ENCODE data around the gene INPP5F. TPM values are rescaled to one million over a fixed set of nuclear protein-coding genes. Genes with fewer than 3 reads are reported as not detected.

The INPP5F gene
- total and polyA plus RNA-seq, 2 of the 13 experiments (the other 11 are each of a cell fraction or from before 2014, with no cell fraction given) = 12.5 to 15.7 TPM

DNA sequence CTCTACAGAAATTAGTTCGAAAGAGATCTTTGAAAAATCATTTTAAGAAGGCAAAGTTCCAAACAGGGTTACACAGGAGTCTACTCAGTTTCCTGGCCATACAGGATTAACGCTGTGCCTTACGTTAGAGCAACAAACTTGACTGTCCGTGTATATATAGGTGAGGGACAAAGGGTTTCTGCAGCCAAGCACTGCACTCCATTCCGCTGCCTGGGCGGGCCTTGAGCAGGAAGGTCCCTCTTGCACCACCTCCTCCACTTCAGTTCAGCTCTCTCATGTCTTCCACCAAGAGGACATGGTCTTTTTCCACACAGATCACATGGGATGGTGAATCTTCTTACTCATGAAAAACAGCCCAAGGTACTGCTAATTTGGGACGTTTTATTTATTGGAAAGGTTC is 103.6 kb downstream of the INPP5F start:
- TF ChIP-seq RBM22 (optimal IDR thresholded peaks at IDR 0.05; ENCODE audit: low read length) = peak; percentile 87
- no peak for TF ChIP-seq ZNF619 (CRISPR knock-in tag; IDR thresholded peaks at IDR 0.05)
- no peak for TF ChIP-seq SOX13 (IDR thresholded peaks at IDR 0.05)
- TF ChIP-seq SOX13 (CRISPR knock-in tag; conservative IDR thresholded peaks at IDR 0.05 in 1 of 2, IDR thresholded peaks at IDR 0.05 in 1 of 2) = no peak
- no peak for TF ChIP-seq ZNF460 (CRISPR knock-in tag; IDR thresholded peaks at IDR 0.05; ENCODE audit: borderline replicate concordance)
- Histone ChIP-seq H3K27ac (ENCODE audit: extremely low read length, insufficient read depth, low read length) (no peak overlapping the region), H3K9ac (ENCODE audit: insufficient read depth, low read depth, low read length) (no peak overlapping the region), H3K79me2 (ENCODE audit: insufficient read depth, low read length) (no peaks in the 10 kb centered on the region), H3K36me3 (replicated peaks in 1 of 2; ENCODE audit: control insufficient read depth in 1 of 2, insufficient read depth in 2 of 2, low read length in 2 of 2) (peaks cover 12 to 78% of the 10 kb centered on the region in 2 experiments), H3K4me3 (replicated peaks in 1 of 3; ENCODE audit: insufficient read depth in 1 of 3, low read depth in 2 of 3, low read length in 3 of 3) (no peak overlapping the region), H3K4me2 (ENCODE audit: low read depth, low read length) (no peak overlapping the region), H2AFZ (ENCODE audit: low read length) (no peak overlapping the region), H3K4me1 (ENCODE audit: insufficient read depth, low read length) (peaks cover 6% of the 10 kb centered on the region; the same call in 1 of the 2 replicates), H3K27me3 (ENCODE audit: control insufficient read depth in 1 of 2, insufficient read depth in 2 of 2, low read length in 2 of 2) (no peaks in the 10 kb centered on the region; a peak in 1 of 5 replicates), H4K20me1 (ENCODE audit: insufficient read depth, low read length) (no peaks in the 10 kb centered on the region), H3K9me3 (ENCODE audit: low read length) (no peaks in the 10 kb centered on the region)
- ChIA-PET POLR2A (no interaction called here), CTCF (ENCODE audit: low intra/inter-chr PET ratio, low total read pairs) (no interaction called here)
- 97% methylated on average over 7 of the region's 7 CpGs for WGBS (ENCODE audit: low lambda C conversion rate)
- in situ Hi-C loops (cut with HindIII; ENCODE audit: extremely low pct_ligation_motif_present, low pct_unique_long_range_greater_than_20kb) (no loop called here), intact Hi-C loops (cut with micrococcal nuclease; ENCODE audit: unreplicated experiment) (loop anchor here (5.0 kb wide), 1 partner anchor 77 kb away; no protein-coding TSS in a partner anchor)
- DNase-seq (ENCODE audit: low spot score) (no peak), FAIRE-seq (no peak), ATAC-seq (no peak)
- BruUV-seq (replicated peaks) = no TSS peak

DNA sequence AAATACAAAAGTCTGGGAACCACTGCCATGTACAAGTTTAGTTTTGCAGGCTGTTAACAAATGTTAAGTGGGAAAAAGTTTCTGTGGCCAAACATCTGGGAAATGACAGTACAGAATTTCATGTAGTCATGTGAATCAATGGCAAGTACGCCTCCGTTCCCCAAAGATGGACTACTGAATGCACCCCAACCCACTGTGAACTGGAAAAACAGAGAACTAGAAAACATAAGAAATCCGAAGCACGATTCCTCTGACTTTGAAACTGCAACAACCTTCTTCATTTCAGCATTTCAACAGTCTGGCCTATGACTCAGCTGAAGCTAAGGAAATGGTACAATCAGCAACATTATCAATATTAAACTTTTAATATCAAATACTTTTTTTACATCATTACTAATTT is 105.0 kb downstream of the INPP5F start:
- TF ChIP-seq HNRNPH1 (optimal IDR thresholded peaks at IDR 0.05; ENCODE audit: low read depth, low read length) = no peak
- no peak for TF ChIP-seq SMC3 (IDR thresholded peaks at IDR 0.05; ENCODE audit: low read length)
- TF ChIP-seq, protein P1, sequence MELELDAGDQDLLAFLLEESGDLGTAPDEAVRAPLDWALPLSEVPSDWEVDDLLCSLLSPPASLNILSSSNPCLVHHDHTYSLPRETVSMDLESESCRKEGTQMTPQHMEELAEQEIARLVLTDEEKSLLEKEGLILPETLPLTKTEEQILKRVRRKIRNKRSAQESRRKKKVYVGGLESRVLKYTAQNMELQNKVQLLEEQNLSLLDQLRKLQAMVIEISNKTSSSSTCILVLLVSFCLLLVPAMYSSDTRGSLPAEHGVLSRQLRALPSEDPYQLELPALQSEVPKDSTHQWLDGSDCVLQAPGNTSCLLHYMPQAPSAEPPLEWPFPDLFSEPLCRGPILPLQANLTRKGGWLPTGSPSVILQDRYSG (CRISPR knock-in tag; IDR thresholded peaks at IDR 0.05) = no peak
- TF ChIP-seq, protein P2, sequence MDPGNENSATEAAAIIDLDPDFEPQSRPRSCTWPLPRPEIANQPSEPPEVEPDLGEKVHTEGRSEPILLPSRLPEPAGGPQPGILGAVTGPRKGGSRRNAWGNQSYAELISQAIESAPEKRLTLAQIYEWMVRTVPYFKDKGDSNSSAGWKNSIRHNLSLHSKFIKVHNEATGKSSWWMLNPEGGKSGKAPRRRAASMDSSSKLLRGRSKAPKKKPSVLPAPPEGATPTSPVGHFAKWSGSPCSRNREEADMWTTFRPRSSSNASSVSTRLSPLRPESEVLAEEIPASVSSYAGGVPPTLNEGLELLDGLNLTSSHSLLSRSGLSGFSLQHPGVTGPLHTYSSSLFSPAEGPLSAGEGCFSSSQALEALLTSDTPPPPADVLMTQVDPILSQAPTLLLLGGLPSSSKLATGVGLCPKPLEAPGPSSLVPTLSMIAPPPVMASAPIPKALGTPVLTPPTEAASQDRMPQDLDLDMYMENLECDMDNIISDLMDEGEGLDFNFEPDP (CRISPR knock-in tag; conservative IDR thresholded peaks at IDR 0.05) = no peak
- no peak for TF ChIP-seq SRF (IDR thresholded peaks at IDR 0.05; ENCODE audit: low read depth, low read length)
- TF ChIP-seq, protein P3, sequence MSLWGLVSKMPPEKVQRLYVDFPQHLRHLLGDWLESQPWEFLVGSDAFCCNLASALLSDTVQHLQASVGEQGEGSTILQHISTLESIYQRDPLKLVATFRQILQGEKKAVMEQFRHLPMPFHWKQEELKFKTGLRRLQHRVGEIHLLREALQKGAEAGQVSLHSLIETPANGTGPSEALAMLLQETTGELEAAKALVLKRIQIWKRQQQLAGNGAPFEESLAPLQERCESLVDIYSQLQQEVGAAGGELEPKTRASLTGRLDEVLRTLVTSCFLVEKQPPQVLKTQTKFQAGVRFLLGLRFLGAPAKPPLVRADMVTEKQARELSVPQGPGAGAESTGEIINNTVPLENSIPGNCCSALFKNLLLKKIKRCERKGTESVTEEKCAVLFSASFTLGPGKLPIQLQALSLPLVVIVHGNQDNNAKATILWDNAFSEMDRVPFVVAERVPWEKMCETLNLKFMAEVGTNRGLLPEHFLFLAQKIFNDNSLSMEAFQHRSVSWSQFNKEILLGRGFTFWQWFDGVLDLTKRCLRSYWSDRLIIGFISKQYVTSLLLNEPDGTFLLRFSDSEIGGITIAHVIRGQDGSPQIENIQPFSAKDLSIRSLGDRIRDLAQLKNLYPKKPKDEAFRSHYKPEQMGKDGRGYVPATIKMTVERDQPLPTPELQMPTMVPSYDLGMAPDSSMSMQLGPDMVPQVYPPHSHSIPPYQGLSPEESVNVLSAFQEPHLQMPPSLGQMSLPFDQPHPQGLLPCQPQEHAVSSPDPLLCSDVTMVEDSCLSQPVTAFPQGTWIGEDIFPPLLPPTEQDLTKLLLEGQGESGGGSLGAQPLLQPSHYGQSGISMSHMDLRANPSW (CRISPR knock-in tag; IDR thresholded peaks at IDR 0.05; ENCODE audit: borderline replicate concordance) = no peak
- TF ChIP-seq ZNF18 (CRISPR knock-in tag; IDR thresholded peaks at IDR 0.05; ENCODE audit: insufficient replicate concordance) = no peak
- H3K27me3 ChIP-seq (ENCODE audit: control insufficient read depth in 1 of 2, insufficient read depth in 2 of 2, low read length in 2 of 2) = no peaks in the 10 kb centered on the region; a peak in 1 of 5 replicates
- BruUV-seq (replicated peaks) = no TSS peak
- POLR2A ChIA-PET = no interaction called here
- intact Hi-C loops (cut with micrococcal nuclease; ENCODE audit: unreplicated experiment) (no loop called here), in situ Hi-C loops (cut with HindIII; ENCODE audit: extremely low pct_ligation_motif_present, low pct_unique_long_range_greater_than_20kb) (no loop called here)
- H3K27ac ChIP-seq (ENCODE audit: extremely low read length, insufficient read depth, low read length) = no peak overlapping the region
- no peak for FAIRE-seq
- H3K79me2 ChIP-seq (ENCODE audit: insufficient read depth, low read length) = no peaks in the 10 kb centered on the region
- ATAC-seq = no peak
- no peak overlapping the region for H2AFZ ChIP-seq (ENCODE audit: low read length)
- no peaks in the 10 kb centered on the region for H3K9me3 ChIP-seq (ENCODE audit: low read length)
- H3K4me3 ChIP-seq (replicated peaks in 1 of 3; ENCODE audit: insufficient read depth in 1 of 3, low read depth in 2 of 3, low read length in 3 of 3) = no peak overlapping the region
- H3K4me1 ChIP-seq (ENCODE audit: insufficient read depth, low read length) = peaks cover 6% of the 10 kb centered on the region; the same call in 1 of the 2 replicates
- DNase-seq (ENCODE audit: low spot score) = no peak
- H3K36me3 ChIP-seq (replicated peaks in 1 of 2; ENCODE audit: control insufficient read depth in 1 of 2, insufficient read depth in 2 of 2, low read length in 2 of 2) = peaks cover 15 to 80% of the 10 kb centered on the region in 2 experiments
- no peaks in the 10 kb centered on the region for H4K20me1 ChIP-seq (ENCODE audit: insufficient read depth, low read length)
- no peak overlapping the region for H3K9ac ChIP-seq (ENCODE audit: insufficient read depth, low read depth, low read length)
- no peak overlapping the region for H3K4me2 ChIP-seq (ENCODE audit: low read depth, low read length)
- CTCF ChIA-PET (ENCODE audit: low intra/inter-chr PET ratio, low total read pairs) = no interaction called here
- 95% methylated on average over 4 of the region's 4 CpGs for whole genome bisulfite sequencing (ENCODE audit: low lambda C conversion rate)
